Skeletal muscle tissue (tissue), 4 donors: Measurements from ENCODE around the gene ISG15. TPM values are rescaled to one million over a fixed set of nuclear protein-coding genes. Genes with fewer than 3 reads are reported as not detected.
"Not testable (repeated sequence)": the region's sequence is repeated elsewhere in the genome, so short reads cannot be mapped to it uniquely, and the experiment has no call there.

ENCODE experiments used
- H3K27ac ChIP-seq: one replicate; pipeline ENCODE4 v1.7.0; 2013; ENCODE audit warnings: mild to moderate bottlenecking, low read depth, low read length, inconsistent platforms
- H3K27me3 ChIP-seq, 3 donors: one replicate each; pipeline ENCODE4 v1.7.0; 2013; ENCODE audit warnings: low read length in 3 of 3; ENCODE audit not compliant: control insufficient read depth in 3 of 3, insufficient read depth in 3 of 3
- H3K36me3 ChIP-seq, 3 donors: one replicate each; pipeline ENCODE4 v1.7.0; 2013; ENCODE audit warnings: low read length in 3 of 3; ENCODE audit not compliant: control insufficient read depth in 3 of 3, insufficient read depth in 3 of 3
- H3K4me1 ChIP-seq, 3 donors: one replicate each; pipeline ENCODE4 v1.7.0; 2013; ENCODE audit warnings: low read length in 3 of 3, mild to moderate bottlenecking in 3 of 3; ENCODE audit not compliant: control insufficient read depth in 3 of 3, insufficient read depth in 3 of 3
- H3K4me3 ChIP-seq, 3 donors: one replicate each; pipeline ENCODE4 v1.7.0; 2013; ENCODE audit warnings: low read length in 3 of 3
- H3K9ac ChIP-seq, 3 donors: one replicate each; pipeline ENCODE4 v1.7.0; 2013; ENCODE audit warnings: low read length in 3 of 3, mild to moderate bottlenecking in 3 of 3, moderate library complexity in 2 of 3, low read depth in 1 of 3
- H3K9me3 ChIP-seq, 3 donors: one replicate each; pipeline ENCODE4 v1.7.0; 2013; ENCODE audit warnings: low read length in 3 of 3; ENCODE audit not compliant: control insufficient read depth in 3 of 3
- total RNA-seq: library from RNA; depleted of rRNA; stranded (reverse); fragments of >200 nt; gene quantifications from one replicate; pipeline ENCODE4 v1.2.3, GENCODE V29; 2014
- donor health status: Osteomylitis.

ISG15 gene
- total RNA-seq, 1 donor from 2014 or later: 23.5 TPM

GRCh38 chr1:975896-976683 lies 37.2 kb upstream of the ISG15 start:
- Histone ChIP-seq H3K9ac (peak overlapping the region in 1 of 3 donors; percentile 76), H3K4me3 (peak overlapping the region in 1 of 3 donors; percentile 56), H3K27me3 (peaks cover 9 to 31% (median 20%) of the 10 kb centered on the region in 3 donors), H3K4me1 (peaks cover 17 to 59% (median 36%) of the 10 kb centered on the region in 3 donors), H3K27ac (peak overlapping the region; percentile 66), H3K9me3 (no peaks in the 10 kb centered on the region), H3K36me3 (peaks cover 5 to 23% (median 6%) of the 10 kb centered on the region in 3 donors)

DNA sequence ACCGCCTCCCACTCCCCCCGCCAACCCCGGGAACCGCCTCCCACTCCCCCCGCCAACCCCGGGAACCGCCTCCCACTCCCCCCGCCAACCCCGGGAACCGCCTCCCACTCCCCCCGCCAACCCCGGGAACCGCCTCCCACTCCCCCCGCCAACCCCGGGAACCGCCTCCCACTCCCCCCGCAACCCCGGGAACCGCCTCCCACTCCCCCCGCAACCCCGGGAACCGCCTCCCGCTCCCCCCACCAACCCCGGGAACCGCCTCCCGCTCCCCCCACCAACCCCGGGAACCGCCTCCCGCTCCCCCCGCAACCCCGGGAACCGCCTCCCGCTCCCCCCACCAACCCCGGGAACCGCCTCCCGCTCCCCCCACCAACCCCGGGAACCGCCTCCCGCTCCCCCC lies 36.5 kb upstream of the ISG15 start:
- peaks cover 5 to 29% (median 6%) of the 10 kb centered on the region in 3 donors for H3K36me3 ChIP-seq
- H3K4me1 ChIP-seq: peaks cover 21 to 61% (median 37%) of the 10 kb centered on the region in 3 donors
- not testable (repeated sequence) for H3K27ac ChIP-seq, H3K9me3 ChIP-seq, H3K4me3 ChIP-seq, H3K9ac ChIP-seq
- H3K27me3 ChIP-seq: peaks cover 7 to 26% (median 16%) of the 10 kb centered on the region in 3 donors

- Histone ChIP-seq H3K9me3 (no peaks in the 10 kb centered on the region), H3K27me3 (peaks cover 0 to 20% (median 14%) of the 10 kb centered on the region in 3 donors), H3K4me3 (peak overlapping the region; percentile 48 to 96 (median 78)), H3K9ac (peak overlapping the region; percentile 72 to 100 (median 79)), H3K4me1 (peaks cover 28 to 63% (median 36%) of the 10 kb centered on the region in 3 donors), H3K27ac (peak overlapping the region; percentile 99), H3K36me3 (peaks cover 5 to 29% (median 6%) of the 10 kb centered on the region in 3 donors)
These were observed 35.0 kb upstream of the ISG15 start for GRCh38 chr1:978069-978834.

DNA sequence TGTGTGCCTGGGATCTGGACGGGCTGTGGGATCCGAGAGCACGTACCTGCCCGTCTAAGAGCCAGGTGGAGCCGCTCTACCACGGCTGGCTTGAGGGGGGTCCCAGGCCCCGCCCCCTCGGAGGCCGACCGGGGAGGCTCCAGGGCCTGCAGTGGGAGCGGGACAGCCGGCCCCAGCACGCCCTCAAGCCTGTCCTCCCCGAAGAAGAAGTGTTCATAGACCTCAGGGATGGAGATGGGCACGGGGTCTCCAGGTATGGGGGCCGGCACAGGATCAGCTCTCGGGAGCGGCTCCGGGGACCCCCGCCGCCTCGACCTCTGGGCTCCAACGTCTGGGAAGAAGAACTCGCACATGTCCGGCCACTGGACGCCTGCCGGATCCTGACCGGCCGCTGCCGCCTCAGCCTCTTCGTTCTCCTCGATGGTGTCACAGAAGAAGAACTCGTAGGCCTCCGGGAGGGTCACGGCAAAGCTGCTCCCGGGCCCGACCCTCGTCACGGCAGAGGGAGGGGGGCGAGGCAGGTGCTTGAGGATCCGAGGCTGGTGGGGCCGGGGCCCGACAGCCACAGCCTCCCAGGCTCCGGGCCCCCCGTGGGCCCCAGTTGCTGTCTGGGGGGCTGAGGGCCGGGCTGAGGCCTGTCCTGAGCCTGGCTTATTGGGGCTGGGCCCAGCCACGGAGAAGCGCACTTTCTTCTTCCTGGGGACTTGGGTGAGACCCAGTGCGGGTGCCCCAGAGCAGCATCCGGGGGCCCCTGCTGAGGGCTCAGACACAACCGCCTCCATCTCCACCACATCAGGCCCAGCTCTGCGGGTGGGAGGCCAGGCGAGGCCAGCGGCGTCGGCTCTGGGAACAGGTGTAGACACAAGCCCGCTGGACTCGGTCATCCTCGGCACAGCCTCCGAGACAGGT lies 34.2 kb upstream of the ISG15 start:
- Histone ChIP-seq H3K27me3 (peaks cover 0 to 16% (median 13%) of the 10 kb centered on the region in 3 donors), H3K9ac (peak overlapping the region; percentile 74 to 100 (median 79)), H3K4me3 (peak overlapping the region; percentile 70 to 96 (median 78)), H3K27ac (peak overlapping the region; percentile 99), H3K36me3 (peaks cover 5 to 29% (median 6%) of the 10 kb centered on the region in 3 donors), H3K9me3 (no peaks in the 10 kb centered on the region), H3K4me1 (peaks cover 28 to 64% (median 41%) of the 10 kb centered on the region in 3 donors)

- peaks cover 28 to 64% (median 41%) of the 10 kb centered on the region in 3 donors for H3K4me1 ChIP-seq
- H3K9me3 ChIP-seq: no peaks in the 10 kb centered on the region
- H3K27me3 ChIP-seq: peaks cover 0 to 16% (median 11%) of the 10 kb centered on the region in 3 donors
- peak overlapping the region; percentile 70 to 96 (median 78) for H3K4me3 ChIP-seq
- peak overlapping the region; percentile 99 for H3K27ac ChIP-seq
- H3K9ac ChIP-seq: peak overlapping the region; percentile 74 to 100 (median 79)
- H3K36me3 ChIP-seq: peaks cover 5 to 29% (median 6%) of the 10 kb centered on the region in 3 donors
These were observed 33.6 kb upstream of the ISG15 start for GRCh38 chr1:979744-980072.

- Histone ChIP-seq H3K27ac (peak overlapping the region; percentile 99), H3K4me1 (peaks cover 28 to 64% (median 41%) of the 10 kb centered on the region in 3 donors), H3K9ac (peak overlapping the region; percentile 74 to 100 (median 79)), H3K36me3 (peaks cover 5 to 29% (median 6%) of the 10 kb centered on the region in 3 donors), H3K9me3 (no peaks in the 10 kb centered on the region), H3K4me3 (peak overlapping the region; percentile 70 to 96 (median 78)), H3K27me3 (peaks cover 0 to 16% (median 9%) of the 10 kb centered on the region in 3 donors)
These were observed 33.1 kb upstream of the ISG15 start for GRCh38 chr1:980137-980571.

GRCh38 chr1:980602-981395 lies 32.5 kb upstream of the ISG15 start:
- Histone ChIP-seq H3K4me1 (peaks cover 28 to 62% (median 39%) of the 10 kb centered on the region in 3 donors), H3K4me3 (peak overlapping the region; percentile 81 to 96 (median 83)), H3K27ac (peak overlapping the region; percentile 99), H3K9ac (peak overlapping the region; percentile 97 to 100 (median 97)), H3K9me3 (no peaks in the 10 kb centered on the region), H3K27me3 (peaks cover 0 to 12% (median 6%) of the 10 kb centered on the region in 3 donors), H3K36me3 (peaks cover 5 to 29% (median 6%) of the 10 kb centered on the region in 3 donors)

DNA sequence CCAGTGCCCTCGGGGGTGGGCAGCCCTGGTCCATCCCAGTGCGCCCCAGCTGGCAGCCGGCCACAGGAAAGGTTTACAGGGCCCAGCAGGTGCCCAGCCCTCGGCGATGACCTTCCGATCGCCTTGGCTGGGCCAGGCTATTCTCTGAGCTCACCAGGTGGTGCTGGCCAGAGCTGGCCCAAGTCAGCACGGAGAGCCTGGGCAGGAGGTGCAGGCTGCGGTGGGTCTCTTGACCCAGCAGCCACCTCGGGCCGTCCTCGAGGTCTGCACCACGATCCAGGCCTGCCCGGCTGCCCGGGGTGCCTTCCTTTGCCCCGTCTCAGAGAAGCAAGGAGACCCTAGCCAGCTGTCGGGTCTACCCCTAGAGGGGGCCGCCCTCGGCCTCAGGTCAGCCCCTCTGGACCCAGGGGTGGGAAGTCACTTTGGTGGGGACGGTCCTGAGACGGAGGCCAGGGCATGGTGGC lies 31.8 kb upstream of the ISG15 start:
- Histone ChIP-seq H3K27ac (peak overlapping the region; percentile 99), H3K9me3 (no peaks in the 10 kb centered on the region), H3K4me1 (peaks cover 28 to 57% (median 35%) of the 10 kb centered on the region in 3 donors), H3K36me3 (peaks cover 5 to 29% (median 6%) of the 10 kb centered on the region in 3 donors), H3K4me3 (peak overlapping the region; percentile 81 to 85 (median 83)), H3K9ac (peak overlapping the region; percentile 97 to 100 (median 97)), H3K27me3 (peaks cover 0 to 7% (median 3%) of the 10 kb centered on the region in 3 donors)
